HepG2 (cell line): Measurements from ENCODE around the gene ZNF112. TPM values are rescaled to one million over a fixed set of nuclear protein-coding genes. Genes with fewer than 3 reads are reported as not detected.

ENCODE experiments used
- ATAC-seq: fragments of 200-7000 bp; cut with Tn5 transposase; 3 replicates; pipeline ENCODE4 v1.9.1; 2020; ENCODE audit warnings: mild to moderate bottlenecking, moderate library complexity
- BruUV-seq: library from RNA; stranded (reverse); fragments of 400-500 nt; replicated peaks from 2 replicates; lab custom pipeline; 2021; lab: Mats Ljungman, UMichigan
- CTCF ChIA-PET: fragments of 300-600 bp; formaldehyde crosslinking; extraction: SDS; loops from one replicate; lab custom pipeline; 2021; ENCODE audit warnings: low total read pairs, inconsistent platforms, low intra/inter-chr PET ratio; lab: Yijun Ruan, JAX
- POLR2A ChIA-PET: fragments of 350-600 bp; sonication (Branson Sonifier 250); formaldehyde crosslinking; loops from one replicate; lab custom pipeline; 2020; ENCODE audit warnings: antibody characterized with exemption, inconsistent platforms; lab: Yijun Ruan, JAX
- DNase-seq: peaks from one replicate; pipeline ENCODE4 v3.0.0-alpha.2; 2015; ENCODE audit warnings: low spot score
- FAIRE-seq: peaks from 3 replicates; lab custom pipeline; 2011; peaks lifted over from hg19 to GRCh38; lab: Jason Lieb, UNC
- H2AFZ ChIP-seq: one replicate; pipeline ENCODE4 v1.6.1; 2011; ENCODE audit warnings: low read length, inconsistent platforms
- H3K27ac ChIP-seq: fragments of 300-600 bp; 3 replicates; pipeline ENCODE4 v1.8.0; 2011; ENCODE audit warnings: mixed run types, mild to moderate bottlenecking, mixed read lengths, low read length, inconsistent platforms; ENCODE audit not compliant: insufficient read depth; ENCODE audit errors: extremely low read length
- H3K27me3 ChIP-seq, 2 experiments: fragments of 200-600 bp in 1 of 2; 2 replicates in 1 of 2; 3 replicates in 1 of 2; pipeline versions ENCODE4 v1.6.0 to v1.8.0; 2011; ENCODE audit warnings: low read length in 2 of 2, mild to moderate bottlenecking in 2 of 2, moderate library complexity in 2 of 2, inconsistent platforms in 1 of 2; ENCODE audit not compliant: insufficient read depth in 2 of 2, control insufficient read depth in 1 of 2
- H3K36me3 ChIP-seq, 2 experiments: fragments of 200-600 bp in 1 of 2; replicated peaks in 1 of 2; 2 replicates in 1 of 2; 3 replicates in 1 of 2; pipeline versions ENCODE4 v1.5.1 to v1.8.0; 2011; ENCODE audit warnings: low read length in 2 of 2, inconsistent platforms in 1 of 2; ENCODE audit not compliant: insufficient read depth in 2 of 2, control insufficient read depth in 1 of 2
- H3K4me1 ChIP-seq: 2 replicates; pipeline ENCODE4 v1.5.1; 2012; ENCODE audit warnings: low read length, inconsistent platforms; ENCODE audit not compliant: insufficient read depth
- H3K4me2 ChIP-seq: 2 replicates; pipeline ENCODE4 v1.6.0; 2011; ENCODE audit warnings: low read depth, low read length, inconsistent platforms
- H3K4me3 ChIP-seq, 3 experiments: fragments of 200-600 bp in 1 of 3; sonication (generic), shearing (Covaris generic) in 1 of 3; replicated peaks in 1 of 3; 2 replicates each; pipeline ENCODE4 v1.5.1; 2011 to 2016; ENCODE audit warnings: low read length in 3 of 3, inconsistent platforms in 2 of 3, low read depth in 2 of 3, mild to moderate bottlenecking in 2 of 3, control low read depth in 1 of 3, mixed read lengths in 1 of 3; ENCODE audit not compliant: insufficient read depth in 1 of 3
- H3K79me2 ChIP-seq: one replicate; pipeline ENCODE4 v1.6.1; 2011; ENCODE audit warnings: low read length, inconsistent platforms; ENCODE audit not compliant: insufficient read depth
- H3K9ac ChIP-seq: 2 replicates; pipeline ENCODE4 v1.6.0; 2011; ENCODE audit warnings: mild to moderate bottlenecking, low read depth, low read length, inconsistent platforms; ENCODE audit not compliant: insufficient read depth
- H3K9me3 ChIP-seq: 2 replicates; pipeline ENCODE4 v1.5.1; 2012; ENCODE audit warnings: mild to moderate bottlenecking, low read length
- H4K20me1 ChIP-seq: 2 replicates; pipeline ENCODE4 v1.6.0; 2011; ENCODE audit warnings: inconsistent platforms, mild to moderate bottlenecking, low read length, moderate library complexity; ENCODE audit not compliant: insufficient read depth
- ARNTL ChIP-seq: sonication (generic); formaldehyde crosslinking; IDR thresholded peaks from 2 replicates; pipeline ENCODE4 v1.4.0; 2020; ENCODE audit warnings: mild to moderate bottlenecking, missing genetic modification reagents
- DNMT1 ChIP-seq: sonication (generic); formaldehyde crosslinking; IDR thresholded peaks from 2 replicates; pipeline ENCODE4 v1.5.1; 2020; ENCODE audit warnings: mild to moderate bottlenecking, missing genetic modification reagents
- GLI4 ChIP-seq: sonication (generic); formaldehyde crosslinking; IDR thresholded peaks from 2 replicates; pipeline ENCODE4 v1.5.1; 2020; ENCODE audit warnings: missing genetic modification reagents, mild to moderate bottlenecking, moderate library complexity, borderline replicate concordance
- HES4 ChIP-seq: sonication (generic); formaldehyde crosslinking; IDR thresholded peaks from 2 replicates; pipeline ENCODE4 v1.9.0; 2021; ENCODE audit warnings: mild to moderate bottlenecking, missing genetic modification reagents, borderline replicate concordance
- MLLT10 ChIP-seq: sonication (generic); formaldehyde crosslinking; IDR thresholded peaks from 2 replicates; pipeline ENCODE4 v1.4.0; 2020; ENCODE audit warnings: missing genetic modification reagents
- NONO ChIP-seq, 2 experiments: fragments of 450-650 bp in 1 of 2; sonication (generic) in 1 of 2; formaldehyde crosslinking in 1 of 2; IDR thresholded peaks in 1 of 2; conservative IDR thresholded peaks in 1 of 2; 2 replicates each; pipeline versions ENCODE4 v1.6.1 to v1.8.0; 2017 to 2022; ENCODE audit warnings: mild to moderate bottlenecking in 1 of 2, missing genetic modification reagents in 1 of 2, moderate library complexity in 1 of 2
- PHF8 ChIP-seq: sonication (generic); formaldehyde crosslinking; IDR thresholded peaks from 2 replicates; pipeline ENCODE4 v1.5.0; 2020; ENCODE audit warnings: missing genetic modification reagents
- SRY ChIP-seq: sonication (generic); formaldehyde crosslinking; IDR thresholded peaks from 2 replicates; pipeline ENCODE4 v1.8.0; 2022; ENCODE audit warnings: mild to moderate bottlenecking, missing genetic modification reagents
- ZBTB20 ChIP-seq: sonication (generic); formaldehyde crosslinking; IDR thresholded peaks from 2 replicates; pipeline ENCODE4 v1.8.1; 2023; ENCODE audit warnings: missing genetic modification reagents, low read depth, mild to moderate bottlenecking, borderline replicate concordance
- ZNF337 ChIP-seq: sonication (generic); formaldehyde crosslinking; IDR thresholded peaks from 2 replicates; pipeline ENCODE4 v1.5.1; 2020; ENCODE audit warnings: missing genetic modification reagents, low read depth, mild to moderate bottlenecking, borderline replicate concordance
- ZNF775 ChIP-seq: sonication (generic); formaldehyde crosslinking; IDR thresholded peaks from 2 replicates; pipeline ENCODE4 v1.4.0; 2020; ENCODE audit warnings: missing genetic modification reagents, mild to moderate bottlenecking, moderate library complexity, borderline replicate concordance
- WGBS: methylation state at CpG from one replicate; pipeline ENCODE4 v1.1.6; 2017; ENCODE audit warnings: low lambda C conversion rate; 5-methylcytosine and 5-hydroxymethylcytosine counted together
- in situ Hi-C: cut with HindIII; loops from 2 replicates; pipeline ENCODE4 v1.10.0; 2017; ENCODE audit warnings: low pct_unique_long_range_greater_than_20kb; ENCODE audit not compliant: extremely low pct_ligation_motif_present
- intact Hi-C: fragments of 100-400 bp; cut with micrococcal nuclease; formaldehyde crosslinking; loops from one replicate; pipeline ENCODE4 v1.10.0; 2022; ENCODE audit not compliant: unreplicated experiment
- polyA plus RNA-seq, 8 experiments: library from polyadenylated mRNA; depleted of rRNA in 3 of 8; stranded (reverse) in 7 of 8; unstranded in 1 of 8; fragments of >200 nt; fragmentation: Illumina TruSeq in 4 of 8; extraction: Trizol in 4 of 8; gene quantifications; 2 replicates each; pipeline versions ENCODE4 v1.2.1 to v1.2.3, GENCODE V29; 2011 to 2016; ENCODE audit warnings: low read depth in 4 of 8, missing spikeins in 1 of 8, mixed read lengths in 1 of 8; ENCODE audit not compliant: insufficient read depth in 1 of 8
- total RNA-seq, 5 experiments: library from RNA; depleted of rRNA; stranded (reverse); fragments of >200 nt; fragmentation: Illumina TruSeq; extraction: Trizol; gene quantifications; 2 replicates each; pipeline ENCODE4 v1.2.3, GENCODE V29; 2016; ENCODE audit warnings: low read depth in 1 of 5
- TF ChIP-seq, protein P1 (sequence below): IDR thresholded peaks from 2 replicates; pipeline ENCODE4 v1.6.1; 2016; ENCODE audit warnings: mild to moderate bottlenecking, missing biosample characterization, missing genetic modification reagents
- TF ChIP-seq, protein P2 (sequence below): sonication (generic); formaldehyde crosslinking; IDR thresholded peaks from 2 replicates; pipeline ENCODE4 v1.8.0; 2023; ENCODE audit warnings: mild to moderate bottlenecking, missing genetic modification reagents

ZNF112 gene
- total and polyA plus RNA-seq, 2 of the 13 experiments (the other 11 are each of a cell fraction or from before 2014, with no cell fraction given), result 1.8 to 3.6 TPM

DNA sequence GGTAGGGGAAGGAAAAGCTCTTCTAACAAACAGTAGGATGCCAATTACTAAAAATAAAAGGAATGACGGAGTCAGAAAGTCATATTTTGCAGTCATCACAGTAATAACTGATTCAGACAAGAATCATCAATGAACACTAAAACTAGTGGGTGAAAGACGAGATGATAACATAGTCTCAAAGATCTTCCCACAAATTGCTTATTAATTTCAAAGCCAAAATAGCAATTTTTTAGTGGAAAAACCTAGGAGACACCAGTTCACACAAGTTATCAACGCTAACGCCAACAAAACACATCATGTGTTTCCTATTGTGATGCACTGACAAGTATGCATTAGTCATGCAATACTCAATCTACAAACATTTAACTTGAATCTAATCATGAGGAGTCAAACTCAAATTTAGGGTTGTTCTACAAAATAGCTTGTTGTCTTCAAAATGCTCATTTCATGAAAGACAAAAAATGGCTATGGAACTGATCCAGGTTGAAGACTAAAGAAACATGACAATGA lies 78.2 kb downstream of the ZNF112 start:
- TF ChIP-seq ZBTB20 (CRISPR knock-in tag) (no peak), GLI4 (no peak)
- TF ChIP-seq, protein P1, sequence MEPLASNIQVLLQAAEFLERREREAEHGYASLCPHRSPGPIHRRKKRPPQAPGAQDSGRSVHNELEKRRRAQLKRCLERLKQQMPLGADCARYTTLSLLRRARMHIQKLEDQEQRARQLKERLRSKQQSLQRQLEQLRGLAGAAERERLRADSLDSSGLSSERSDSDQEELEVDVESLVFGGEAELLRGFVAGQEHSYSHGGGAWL (CRISPR knock-in tag), result no peak
- TF ChIP-seq, all 625 proteins: peak for 0
- in situ Hi-C loops, result no loop called here
- Histone ChIP-seq H4K20me1 (no peaks in the 10 kb centered on the region), H2AFZ (no peak overlapping the region), H3K27me3 (no peaks in the 10 kb centered on the region; a peak in 1 of 5 replicates), H3K4me3 (no peak overlapping the region), H3K4me1 (no peaks in the 10 kb centered on the region), H3K27ac (no peak overlapping the region), H3K4me2 (no peak overlapping the region), H3K36me3 (peaks cover 0 to 7% of the 10 kb centered on the region in 2 experiments; a peak in 2 of 5 replicates), H3K9me3 (peaks cover 18% of the 10 kb centered on the region), H3K9ac (no peak overlapping the region), H3K79me2 (no peaks in the 10 kb centered on the region)
- BruUV-seq, result no TSS peak
- WGBS, result 97% methylated on average over 4 of the region's 4 CpGs
- CTCF ChIA-PET, result no interaction called here
- POLR2A ChIA-PET, result no interaction called here
- intact Hi-C loops, result no loop called here
- DNase-seq (no peak), FAIRE-seq (no peak), ATAC-seq (no peak)

DNA sequence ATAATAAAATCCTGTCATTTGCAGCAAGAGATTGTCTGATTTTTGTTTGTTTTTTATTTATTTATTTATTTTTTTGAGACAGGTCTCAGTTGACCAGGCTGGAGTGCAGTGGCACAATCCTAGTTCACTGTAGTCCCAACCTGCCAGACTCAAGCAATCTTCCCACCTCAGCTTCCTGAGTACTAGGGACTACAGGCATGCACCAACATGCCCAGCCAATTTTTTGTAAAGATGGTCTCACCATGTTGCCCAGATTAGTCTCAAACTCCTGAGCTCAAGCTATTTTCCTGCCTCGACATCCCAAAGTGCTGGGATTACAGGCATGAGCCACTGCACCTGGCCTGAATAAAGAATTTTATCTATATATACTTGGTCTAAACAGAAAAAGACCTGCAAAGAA lies 79.1 kb downstream of the ZNF112 start:
- TF ChIP-seq PHF8 (CRISPR knock-in tag) (no peak), ZNF775 (no peak), HES4 (CRISPR knock-in tag) (no peak), ZNF337 (CRISPR knock-in tag) (no peak), ARNTL (CRISPR knock-in tag) (no peak), MLLT10 (CRISPR knock-in tag) (no peak), DNMT1 (CRISPR knock-in tag) (no peak), NONO (IDR thresholded peaks at IDR 0.05) (no peak), NONO (CRISPR knock-in tag; conservative IDR thresholded peaks at IDR 0.05) (no peak), SRY (CRISPR knock-in tag) (no peak)
- TF ChIP-seq, protein P2, sequence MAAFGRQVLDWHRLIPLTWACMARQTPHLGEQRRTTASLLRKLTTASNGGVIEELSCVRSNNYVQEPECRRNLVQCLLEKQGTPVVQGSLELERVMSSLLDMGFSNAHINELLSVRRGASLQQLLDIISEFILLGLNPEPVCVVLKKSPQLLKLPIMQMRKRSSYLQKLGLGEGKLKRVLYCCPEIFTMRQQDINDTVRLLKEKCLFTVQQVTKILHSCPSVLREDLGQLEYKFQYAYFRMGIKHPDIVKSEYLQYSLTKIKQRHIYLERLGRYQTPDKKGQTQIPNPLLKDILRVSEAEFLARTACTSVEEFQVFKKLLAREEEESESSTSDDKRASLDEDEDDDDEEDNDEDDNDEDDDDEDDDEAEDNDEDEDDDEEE (CRISPR knock-in tag), result no peak
- H3K9ac ChIP-seq, result no peak overlapping the region
- H3K27me3 ChIP-seq, result no peaks in the 10 kb centered on the region
- H4K20me1 ChIP-seq, result no peaks in the 10 kb centered on the region
- DNase-seq (no peak), FAIRE-seq (no peak), ATAC-seq (no peak)
- 91% methylated on average over 1 of the region's 1 CpG for WGBS
- CTCF ChIA-PET, result no interaction called here
- H3K27ac ChIP-seq, result no peak overlapping the region
- no peaks in the 10 kb centered on the region for H3K4me1 ChIP-seq
- no peak overlapping the region for H3K4me2 ChIP-seq
- no peak overlapping the region for H2AFZ ChIP-seq
- no TSS peak for BruUV-seq
- peaks cover 0 to 7% of the 10 kb centered on the region in 2 experiments; a peak in 2 of 5 replicates for H3K36me3 ChIP-seq
- POLR2A ChIA-PET, result no interaction called here
- in situ Hi-C loops, result no loop called here
- H3K79me2 ChIP-seq, result no peaks in the 10 kb centered on the region
- H3K9me3 ChIP-seq, result peaks cover 18% of the 10 kb centered on the region
- H3K4me3 ChIP-seq, result no peak overlapping the region
- intact Hi-C loops, result no loop called here
